ENCODE measurements around the gene GPR39.

GRCh38 chr2:132460781-132461180, 44.2 kb downstream of the GPR39 start:
- TF ChIP-seq CTCF (IDR thresholded peaks at IDR 0.05) (no peak), POLR2A (IDR thresholded peaks at IDR 0.05) (no peak)
